Measurements from ENCODE around the gene PEX11G. TPM values are rescaled to one million over a fixed set of nuclear protein-coding genes. Genes with fewer than 3 reads are reported as not detected.
A peak's percentile ranks its signal among the peaks of the same experiment; 100 is the strongest.
"Not testable (repeated sequence)": the region's sequence is repeated elsewhere in the genome, so short reads cannot be mapped to it uniquely, and the experiment has no call there.

The PEX11G gene
- total and polyA plus RNA-seq, 2 experiments from 2014 or later, result 6.2 to 10.6 TPM

DNA sequence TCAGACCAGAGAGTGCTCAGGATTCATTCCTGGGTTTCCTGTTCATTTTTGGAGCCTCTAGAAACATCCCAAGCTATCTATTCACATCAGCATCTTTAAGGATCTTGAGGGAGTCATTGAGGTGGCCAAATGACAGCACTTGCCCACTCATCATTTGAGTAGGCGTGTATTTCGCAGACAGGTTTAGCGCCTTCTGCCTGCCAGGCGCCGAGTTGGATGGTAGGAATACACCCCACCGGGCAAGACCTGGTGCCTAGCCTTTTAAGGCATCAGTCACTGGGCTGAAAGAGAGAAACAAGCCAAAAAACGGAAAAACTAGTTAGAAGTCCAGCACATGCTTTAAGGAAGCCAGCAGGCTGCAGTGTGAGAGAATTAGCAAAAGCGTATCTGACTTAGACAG lies 33.8 kb downstream of the PEX11G start:
- Histone ChIP-seq H3K9me3 (ENCODE audit: low read depth) (no peaks in the 10 kb centered on the region), H3K27ac (no peak overlapping the region), H3K4me1 (ENCODE audit: insufficient read depth) (no peaks in the 10 kb centered on the region), H3K9me2 (replicated peaks; ENCODE audit: insufficient read depth) (no peaks in the 10 kb centered on the region), H2AFZ (no peak overlapping the region), H3K79me2 (peaks cover 61% of the 10 kb centered on the region), H3K27me3 (no peaks in the 10 kb centered on the region), H3K4me2 (no peak overlapping the region), H3K4me3 (no peak overlapping the region), H4K20me1 (ENCODE audit: insufficient read depth, poor library complexity, severe bottlenecking) (no peaks in the 10 kb centered on the region), H3K36me3 (replicated peaks; ENCODE audit: insufficient read depth, low read depth) (peaks cover 18% of the 10 kb centered on the region)
- TF ChIP-seq CTCF (IDR thresholded peaks at IDR 0.05; ENCODE audit: poor library complexity), result no peak
- no peak for TF ChIP-seq EZH2 (IDR thresholded peaks at IDR 0.05; ENCODE audit: borderline replicate concordance)
- no peak for TF ChIP-seq EZH2phosphoT487 (IDR thresholded peaks at IDR 0.05; ENCODE audit: low read depth, severe bottlenecking, unreplicated experiment)
- DNase-seq (ENCODE audit: low spot score), result no peak
- 97% methylated on average over 8 of the region's 8 CpGs for WGBS (ENCODE audit: low lambda C conversion rate, missing lambda C conversion rate)

- WGBS (ENCODE audit: low lambda C conversion rate, missing lambda C conversion rate), result 83% methylated on average over 53 of the region's 53 CpGs
- H3K27ac ChIP-seq, result no peak overlapping the region
- no peaks in the 10 kb centered on the region for H3K9me2 ChIP-seq (replicated peaks; ENCODE audit: insufficient read depth)
- no peak overlapping the region for H2AFZ ChIP-seq
- peaks cover 51% of the 10 kb centered on the region for H3K79me2 ChIP-seq
- no peaks in the 10 kb centered on the region for H4K20me1 ChIP-seq (ENCODE audit: insufficient read depth, poor library complexity, severe bottlenecking)
- H3K36me3 ChIP-seq (replicated peaks; ENCODE audit: insufficient read depth, low read depth), result peaks cover 21% of the 10 kb centered on the region
- no peaks in the 10 kb centered on the region for H3K27me3 ChIP-seq
- no peak overlapping the region for H3K4me3 ChIP-seq
- H3K9me3 ChIP-seq (ENCODE audit: low read depth), result no peaks in the 10 kb centered on the region
- peak; percentile 63 for DNase-seq (ENCODE audit: low spot score)
- TF ChIP-seq CTCF (IDR thresholded peaks at IDR 0.05; ENCODE audit: poor library complexity) (no peak), EZH2 (IDR thresholded peaks at IDR 0.05; ENCODE audit: borderline replicate concordance) (no peak), EZH2phosphoT487 (IDR thresholded peaks at IDR 0.05; ENCODE audit: low read depth, severe bottlenecking, unreplicated experiment) (no peak)
- H3K4me2 ChIP-seq, result no peak overlapping the region
- no peaks in the 10 kb centered on the region for H3K4me1 ChIP-seq (ENCODE audit: insufficient read depth)
Observed at GRCh38 chr19:7450243-7451223, 38.3 kb downstream of the PEX11G start.

GRCh38 chr19:7449391-7450070 lies 39.3 kb downstream of the PEX11G start:
- H3K4me1 ChIP-seq (ENCODE audit: insufficient read depth); H3K9me3 ChIP-seq (ENCODE audit: low read depth); H3K27me3 ChIP-seq; H3K4me3 ChIP-seq; H4K20me1 ChIP-seq (ENCODE audit: insufficient read depth, poor library complexity, severe bottlenecking); H3K9me2 ChIP-seq (replicated peaks; ENCODE audit: insufficient read depth); H3K27ac ChIP-seq; DNase-seq (ENCODE audit: low spot score); H2AFZ ChIP-seq; H3K4me2 ChIP-seq: not testable (repeated sequence)
- Histone ChIP-seq H3K79me2 (peaks cover 43% of the 10 kb centered on the region), H3K36me3 (replicated peaks; ENCODE audit: insufficient read depth, low read depth) (peaks cover 21% of the 10 kb centered on the region)
- 96% methylated on average over 6 of the region's 6 CpGs for WGBS (ENCODE audit: low lambda C conversion rate, missing lambda C conversion rate)

GRCh38 chr19:7447648-7448047 lies 41.2 kb downstream of the PEX11G start:
- Histone ChIP-seq H3K9me2 (replicated peaks; ENCODE audit: insufficient read depth) (no peaks in the 10 kb centered on the region), H3K4me3 (no peak overlapping the region), H3K27ac (no peak overlapping the region), H3K36me3 (replicated peaks; ENCODE audit: insufficient read depth, low read depth) (peaks cover 10% of the 10 kb centered on the region), H2AFZ (no peak overlapping the region), H3K4me1 (ENCODE audit: insufficient read depth) (no peaks in the 10 kb centered on the region), H3K9me3 (ENCODE audit: low read depth) (no peaks in the 10 kb centered on the region), H3K4me2 (no peak overlapping the region), H3K27me3 (no peaks in the 10 kb centered on the region), H4K20me1 (ENCODE audit: insufficient read depth, poor library complexity, severe bottlenecking) (no peaks in the 10 kb centered on the region), H3K79me2 (peaks cover 24% of the 10 kb centered on the region)
- DNase-seq (ENCODE audit: low spot score), result no peak
- TF ChIP-seq EZH2phosphoT487 (IDR thresholded peaks at IDR 0.05; ENCODE audit: low read depth, severe bottlenecking, unreplicated experiment), result no peak
- TF ChIP-seq EZH2 (IDR thresholded peaks at IDR 0.05; ENCODE audit: borderline replicate concordance), result no peak
- TF ChIP-seq CTCF (IDR thresholded peaks at IDR 0.05; ENCODE audit: poor library complexity), result no peak
- WGBS (ENCODE audit: low lambda C conversion rate, missing lambda C conversion rate), result over 99% methylated on average over 6 of the region's 6 CpGs
